Activated CD4-positive, alpha-beta T cell treated with anti-CD3 and anti-CD28 coated beads for 36 hours (primary cell): ENCODE results near the gene ZP1. TPM values are rescaled to one million over a fixed set of nuclear protein-coding genes. Genes with fewer than 3 reads are reported as not detected.
A peak's percentile ranks its signal among the peaks of the same experiment; 100 is the strongest.

ENCODE experiments used
- ATAC-seq: fragments of 200-7000 bp; cut with Tn5 transposase; one replicate; pipeline ENCODE4 v1.10.0; 2021; ENCODE audit warnings: mild to moderate bottlenecking, moderate library complexity
- CTCF ChIA-PET: fragments of 350-600 bp; sonication (Branson Sonifier 250); formaldehyde crosslinking; loops from one replicate; lab custom pipeline; 2021; ENCODE audit warnings: antibody characterized with exemption; lab: Charles Lee
- POLR2A ChIA-PET: fragments of 350-600 bp; sonication (Branson Sonifier 250); formaldehyde crosslinking; loops from one replicate; lab custom pipeline; 2021; ENCODE audit warnings: antibody characterized with exemption, inconsistent platforms; lab: Charles Lee
- DNase-seq: peaks from one replicate; pipeline ENCODE4 v3.0.0-alpha.2; 2020
- H3K27ac Mint-ChIP-seq: one replicate; pipeline ENCODE4 v1.8.0; 2021; ENCODE audit warnings: mixed read lengths
- H3K27me3 Mint-ChIP-seq: one replicate; pipeline ENCODE4 v1.8.0; 2021; ENCODE audit warnings: mixed read lengths
- H3K36me3 Mint-ChIP-seq: one replicate; pipeline ENCODE4 v1.8.0; 2021; ENCODE audit warnings: low read depth, mixed read lengths
- H3K4me1 Mint-ChIP-seq: one replicate; pipeline ENCODE4 v1.8.0; 2021; ENCODE audit warnings: mixed read lengths
- H3K4me3 Mint-ChIP-seq: one replicate; pipeline ENCODE4 v1.8.0; 2021; ENCODE audit warnings: mild to moderate bottlenecking, moderate library complexity, mixed read lengths
- H3K9me3 Mint-ChIP-seq: one replicate; pipeline ENCODE4 v1.8.0; 2021; ENCODE audit warnings: low read depth, mixed read lengths
- intact Hi-C, 2 experiments: fragments of 100-400 bp; cut with DNase I in 1 of 2; cut with micrococcal nuclease in 1 of 2; formaldehyde crosslinking; loops; one replicate each; pipeline versions ENCODE4 v1.14.2 to v1.15.1; 2022 to 2024; cut with DNase I, micrococcal nuclease
- total RNA-seq, 2 experiments: library from RNA; stranded (reverse); gene quantifications; one replicate each; pipeline ENCODE4 v1.2.3, GENCODE V29; 2021

Gene ZP1
- total RNA-seq, 2 experiments from 2014 or later: not detected

DNA sequence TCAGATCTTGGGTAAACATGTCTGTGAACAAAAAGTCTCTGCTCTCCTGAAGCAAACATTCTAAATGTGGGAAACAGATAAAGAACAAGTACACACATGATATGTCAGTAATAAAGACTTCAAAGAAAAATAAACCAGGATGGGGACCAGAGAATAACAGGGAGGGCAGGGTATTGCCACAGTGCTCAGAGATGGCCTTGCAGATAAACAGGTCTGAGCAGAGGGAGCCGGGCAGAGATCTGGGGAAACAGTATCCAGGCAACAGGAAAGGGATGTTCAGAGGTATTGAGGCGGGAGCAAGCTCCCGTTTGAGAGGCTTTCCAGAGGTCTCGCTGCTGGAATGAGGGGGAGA is 22.5 kb upstream of the ZP1 start:
- H3K36me3 Mint-ChIP-seq: peaks cover 37% of the 10 kb centered on the region
- H3K27ac Mint-ChIP-seq: peak overlapping the region; percentile 43
- ChIA-PET CTCF (interaction anchor here (0.6 to 2.1 kb wide), 2 partner anchors 12 to 14 kb away, joined by 3 to 9 read pairs; no protein-coding TSS in a partner anchor), POLR2A (interaction anchor here (1.3 kb wide), 1 partner anchor 325 kb away, joined by 3 read pairs; no protein-coding TSS in a partner anchor)
- peaks cover 35% of the 10 kb centered on the region for H3K4me1 Mint-ChIP-seq
- intact Hi-C loops: no loop called here
- DNase-seq (no peak), ATAC-seq (no peak)
- H3K9me3 Mint-ChIP-seq: no peaks in the 10 kb centered on the region
- H3K27me3 Mint-ChIP-seq: no peaks in the 10 kb centered on the region
- H3K4me3 Mint-ChIP-seq: peak overlapping the region; percentile 83

DNA sequence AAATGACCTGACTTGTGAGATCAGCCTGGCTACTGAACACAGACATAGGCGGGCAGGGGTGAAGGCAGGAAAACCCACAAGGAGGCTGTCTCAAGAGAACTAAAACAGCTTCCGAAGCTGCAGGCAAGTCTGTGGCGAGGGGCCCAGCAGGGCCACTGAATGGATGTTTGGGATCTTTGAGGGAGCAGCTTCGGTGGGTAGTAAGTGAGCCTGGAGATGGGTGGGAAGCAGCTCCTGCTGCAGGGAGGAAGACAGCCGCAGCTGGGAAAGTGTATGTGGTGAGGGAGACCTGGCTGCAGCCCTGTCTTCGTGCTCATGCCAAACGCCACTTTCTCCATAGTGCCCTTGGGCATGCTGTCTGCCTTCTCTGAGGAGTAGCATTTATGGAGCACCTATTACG is 22.0 kb upstream of the ZP1 start:
- Mint-ChIP-seq H3K36me3 (peaks cover 40% of the 10 kb centered on the region), H3K4me1 (peaks cover 35% of the 10 kb centered on the region), H3K27me3 (no peaks in the 10 kb centered on the region), H3K4me3 (peak overlapping the region; percentile 83), H3K27ac (peak overlapping the region; percentile 43), H3K9me3 (no peaks in the 10 kb centered on the region)
- ChIA-PET POLR2A (interaction anchor here (1.3 kb wide), 1 partner anchor 325 kb away, joined by 3 read pairs; no protein-coding TSS in a partner anchor), CTCF (interaction anchor here (0.5 to 2.1 kb wide), 2 partner anchors 14 to 1078 kb away, joined by 5 to 9 read pairs; no protein-coding TSS in a partner anchor)
- intact Hi-C loops: no loop called here
- DNase-seq: no peak
- no peak for ATAC-seq

DNA sequence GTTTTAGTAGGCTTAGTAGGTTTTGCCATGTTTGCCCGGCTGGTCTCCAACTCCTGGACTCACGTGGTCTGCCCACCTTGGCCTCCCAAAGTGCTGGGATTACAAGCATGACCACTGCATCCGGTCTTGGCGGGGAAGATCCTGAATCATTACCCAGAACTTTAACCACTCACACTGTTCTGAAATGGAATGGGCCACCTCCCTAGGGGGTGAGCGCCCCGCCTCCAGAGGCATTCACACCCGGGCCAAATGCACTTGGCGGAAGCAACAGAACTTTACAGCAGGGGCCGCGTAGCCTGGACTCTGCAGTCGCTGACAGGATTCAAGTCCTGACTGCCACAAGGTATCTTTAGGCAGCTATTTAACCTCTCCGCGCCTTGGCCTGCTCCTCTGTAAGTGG is 20.1 kb upstream of the ZP1 start:
- ATAC-seq (no peak), DNase-seq (no peak)
- POLR2A ChIA-PET: interaction anchor here (0.6 kb wide), 1 partner anchor 334 kb away, joined by 3 read pairs; no protein-coding TSS in a partner anchor
- Mint-ChIP-seq H3K36me3 (peaks cover 57% of the 10 kb centered on the region), H3K9me3 (no peaks in the 10 kb centered on the region), H3K27ac (no peak overlapping the region), H3K27me3 (no peaks in the 10 kb centered on the region), H3K4me1 (peaks cover 25% of the 10 kb centered on the region), H3K4me3 (no peak overlapping the region)
- CTCF ChIA-PET: interaction anchor here (1.6 kb wide), 1 partner anchor 16 kb away, joined by 4 read pairs; no protein-coding TSS in a partner anchor
- intact Hi-C loops: no loop called here

DNA sequence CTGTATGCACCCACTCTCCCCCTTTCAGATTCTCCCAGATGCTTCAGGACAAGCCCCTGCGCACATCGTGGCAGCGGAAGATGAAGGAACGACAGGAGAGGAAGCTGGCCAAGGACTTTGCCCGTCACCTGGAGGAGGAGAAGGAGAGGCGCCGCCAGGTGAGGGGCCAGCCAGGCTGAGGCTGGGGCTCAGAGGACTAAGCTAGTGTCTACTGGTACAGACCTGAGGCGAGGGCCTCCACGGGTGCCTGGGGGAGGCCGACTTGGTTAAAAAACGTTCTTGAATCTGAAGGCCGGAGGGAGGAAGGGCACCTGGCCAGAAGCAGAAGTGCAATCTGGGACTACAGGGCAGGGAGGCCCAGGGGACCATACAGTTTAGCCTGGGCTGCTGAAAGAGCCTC is 19.4 kb upstream of the ZP1 start:
- no peaks in the 10 kb centered on the region for H3K9me3 Mint-ChIP-seq
- no peak overlapping the region for H3K4me3 Mint-ChIP-seq
- ChIA-PET POLR2A (no interaction called here), CTCF (no interaction called here)
- intact Hi-C loops: no loop called here
- peaks cover 57% of the 10 kb centered on the region for H3K36me3 Mint-ChIP-seq
- no peak for ATAC-seq
- peaks cover 25% of the 10 kb centered on the region for H3K4me1 Mint-ChIP-seq
- no peaks in the 10 kb centered on the region for H3K27me3 Mint-ChIP-seq
- no peak for DNase-seq
- no peak overlapping the region for H3K27ac Mint-ChIP-seq

DNA sequence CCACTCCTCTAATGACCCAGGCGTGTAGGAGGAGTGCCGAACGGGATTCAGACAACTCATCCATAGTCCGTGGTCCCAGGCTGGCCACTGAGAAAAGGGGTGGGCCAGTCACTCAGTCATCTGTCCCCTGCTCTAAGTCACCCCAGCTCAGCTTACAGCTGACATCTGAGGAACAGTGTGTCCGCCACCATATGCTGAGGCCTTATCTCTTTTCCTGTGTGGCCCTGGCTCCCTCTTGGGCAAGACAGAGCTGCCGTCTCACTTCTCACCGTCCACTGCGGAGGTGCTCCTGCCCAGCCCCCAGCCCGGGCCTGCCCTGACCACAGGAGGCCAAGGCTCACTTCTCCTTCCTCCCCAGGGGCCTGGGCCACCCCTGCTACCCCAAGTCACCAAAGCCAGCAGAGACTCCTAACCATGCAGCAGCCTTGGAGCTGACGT is 18.6 kb upstream of the ZP1 start:
- POLR2A ChIA-PET: no interaction called here
- no peaks in the 10 kb centered on the region for H3K9me3 Mint-ChIP-seq
- H3K36me3 Mint-ChIP-seq: peaks cover 55% of the 10 kb centered on the region
- no peaks in the 10 kb centered on the region for H3K27me3 Mint-ChIP-seq
- CTCF ChIA-PET: no interaction called here
- intact Hi-C loops: no loop called here
- H3K27ac Mint-ChIP-seq: no peak overlapping the region
- DNase-seq (no peak), ATAC-seq (no peak)
- H3K4me3 Mint-ChIP-seq: no peak overlapping the region
- H3K4me1 Mint-ChIP-seq: peaks cover 19% of the 10 kb centered on the region

DNA sequence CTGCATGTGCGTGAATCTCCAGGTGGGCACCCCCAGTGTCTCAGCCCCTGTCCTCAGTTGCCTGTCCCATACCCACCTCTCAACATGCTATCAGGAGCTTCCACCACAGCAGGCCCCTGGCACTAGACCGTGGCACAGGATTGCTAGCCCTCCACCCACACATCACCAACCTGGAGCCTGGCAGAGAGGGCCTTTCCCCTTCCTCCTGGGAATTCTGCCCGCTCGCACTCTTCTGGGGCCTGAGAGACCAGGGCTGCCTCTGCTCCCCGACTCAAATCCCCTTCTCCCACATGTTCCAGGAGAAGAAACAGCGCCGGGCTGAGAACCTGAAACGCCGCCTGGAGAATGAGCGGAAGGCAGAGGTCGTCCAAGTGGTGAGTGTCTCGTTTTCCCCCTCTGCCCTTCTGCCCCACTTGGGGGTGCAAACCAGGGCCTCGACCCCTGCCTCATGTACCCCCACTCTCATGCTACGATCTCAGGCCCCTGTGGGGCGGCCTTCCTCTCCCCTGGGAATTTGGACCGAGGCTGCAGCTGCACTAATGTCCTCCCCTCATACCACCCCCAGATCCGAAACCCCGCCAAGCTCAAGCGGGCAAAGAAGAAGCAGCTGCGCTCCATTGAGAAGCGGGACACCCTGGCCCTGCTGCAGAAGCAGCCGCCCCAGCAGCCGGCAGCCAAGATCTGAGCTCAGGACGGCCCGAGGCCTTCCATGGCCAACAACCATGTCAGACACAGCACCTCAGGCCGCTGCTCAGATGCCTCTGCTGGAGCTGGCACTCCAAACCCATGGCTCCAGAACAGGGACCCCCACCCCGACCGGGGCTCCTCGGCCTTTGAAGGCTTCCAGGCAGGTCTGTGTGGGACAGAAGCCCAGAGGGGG is 17.5 kb upstream of the ZP1 start:
- DNase-seq (no peak), ATAC-seq (no peak)
- H3K9me3 Mint-ChIP-seq: no peaks in the 10 kb centered on the region
- peaks cover 8% of the 10 kb centered on the region for H3K4me1 Mint-ChIP-seq
- ChIA-PET POLR2A (interaction anchor here (0.8 kb wide), 1 partner anchor 18 kb away, joined by 3 read pairs; no protein-coding TSS in a partner anchor), CTCF (no interaction called here)
- no peaks in the 10 kb centered on the region for H3K27me3 Mint-ChIP-seq
- H3K36me3 Mint-ChIP-seq: peaks cover 46% of the 10 kb centered on the region
- H3K4me3 Mint-ChIP-seq: no peak overlapping the region
- no peak overlapping the region for H3K27ac Mint-ChIP-seq
- intact Hi-C loops: no loop called here

DNA sequence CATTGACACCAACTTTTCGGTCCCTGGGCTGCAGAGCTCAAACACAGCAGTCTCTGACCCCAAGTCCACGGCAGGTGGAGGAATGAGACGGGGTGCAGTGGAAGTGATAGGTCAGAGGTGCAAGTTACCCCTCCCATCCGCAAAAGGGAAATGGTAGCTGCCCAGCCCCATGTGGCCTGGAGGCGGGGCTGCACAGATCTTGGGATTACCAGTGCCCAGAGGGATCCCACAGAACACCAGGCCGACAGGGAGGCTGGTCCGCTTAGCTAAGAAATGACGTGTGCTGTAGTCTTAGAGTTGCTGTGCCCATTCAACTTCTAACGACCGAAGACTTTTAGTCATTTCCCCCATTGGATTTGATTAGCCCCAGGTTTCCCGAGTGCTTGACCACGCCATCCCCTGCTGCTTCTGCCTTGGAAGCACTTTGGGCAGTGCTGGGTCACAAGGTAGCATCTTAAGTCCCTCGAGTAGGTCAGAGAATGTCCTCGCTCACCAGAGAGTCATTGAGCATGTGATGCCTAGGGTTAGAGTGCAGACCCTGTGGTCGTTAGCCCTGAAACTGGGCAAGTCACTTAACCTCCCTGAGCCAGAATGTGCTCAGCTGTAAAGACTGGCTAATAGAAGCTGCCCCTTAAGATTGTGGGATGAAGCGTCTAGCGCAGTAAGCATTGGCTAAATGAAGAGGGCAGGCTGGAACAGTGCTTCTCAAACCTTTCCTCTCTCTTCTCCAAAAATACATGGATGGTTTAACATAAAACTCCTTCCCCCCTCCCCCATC is 15.8 kb upstream of the ZP1 start:
- Mint-ChIP-seq H3K4me3 (no peak overlapping the region), H3K9me3 (no peaks in the 10 kb centered on the region), H3K27me3 (no peaks in the 10 kb centered on the region), H3K36me3 (peaks cover 38% of the 10 kb centered on the region), H3K4me1 (no peaks in the 10 kb centered on the region), H3K27ac (no peak overlapping the region)
- ChIA-PET POLR2A (no interaction called here), CTCF (no interaction called here)
- DNase-seq (no peak), ATAC-seq (no peak)
- intact Hi-C loops: no loop called here

DNA sequence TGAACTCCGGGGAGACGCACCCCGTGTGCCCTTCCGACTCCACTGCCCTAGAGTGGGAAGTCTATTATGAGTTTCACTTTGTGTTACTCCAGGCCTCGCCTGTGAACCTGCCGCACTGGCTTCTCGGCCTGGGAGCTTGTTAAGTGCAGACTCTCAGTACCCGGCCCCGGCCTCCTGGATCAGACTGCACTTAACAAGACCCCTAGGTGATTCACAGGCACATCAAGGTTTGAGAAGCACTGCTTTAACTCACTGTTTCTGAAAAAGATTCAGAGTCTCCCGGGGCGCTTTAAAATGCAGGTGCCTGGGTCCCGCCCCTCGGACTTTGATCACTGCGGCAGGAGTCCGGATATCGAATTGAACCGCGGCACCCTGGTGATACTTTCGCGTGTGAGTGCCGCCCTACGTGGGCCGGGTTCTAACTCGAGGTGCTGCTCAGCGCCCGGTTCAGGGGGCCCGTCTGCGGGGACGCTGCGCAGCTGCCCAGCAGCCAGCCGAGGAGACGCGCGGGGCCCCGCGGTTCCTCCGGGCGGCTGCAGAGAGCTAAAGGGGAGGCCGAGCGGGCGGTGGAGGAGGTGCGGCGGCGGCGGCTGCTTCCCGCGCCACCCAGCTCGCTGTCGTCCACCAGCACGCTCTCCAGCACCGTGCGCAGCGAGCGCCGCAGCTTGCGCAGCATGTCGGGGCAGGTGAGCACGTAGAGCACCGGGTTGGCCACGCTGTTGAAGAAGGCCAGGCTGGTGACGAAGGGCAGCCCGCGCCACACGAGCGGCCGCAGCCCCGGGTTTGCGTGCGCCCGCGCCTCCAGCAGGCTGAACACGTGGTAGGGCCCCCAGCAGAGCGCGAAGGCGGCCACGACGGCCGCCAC is 15.0 kb upstream of the ZP1 start:
- POLR2A ChIA-PET: no interaction called here
- no peaks in the 10 kb centered on the region for H3K9me3 Mint-ChIP-seq
- H3K36me3 Mint-ChIP-seq: peaks cover 34% of the 10 kb centered on the region
- intact Hi-C loops: no loop called here
- CTCF ChIA-PET: no interaction called here
- no peak overlapping the region for H3K4me3 Mint-ChIP-seq
- DNase-seq (no peak), ATAC-seq (no peak)
- no peak overlapping the region for H3K27ac Mint-ChIP-seq
- no peaks in the 10 kb centered on the region for H3K4me1 Mint-ChIP-seq
- no peaks in the 10 kb centered on the region for H3K27me3 Mint-ChIP-seq

DNA sequence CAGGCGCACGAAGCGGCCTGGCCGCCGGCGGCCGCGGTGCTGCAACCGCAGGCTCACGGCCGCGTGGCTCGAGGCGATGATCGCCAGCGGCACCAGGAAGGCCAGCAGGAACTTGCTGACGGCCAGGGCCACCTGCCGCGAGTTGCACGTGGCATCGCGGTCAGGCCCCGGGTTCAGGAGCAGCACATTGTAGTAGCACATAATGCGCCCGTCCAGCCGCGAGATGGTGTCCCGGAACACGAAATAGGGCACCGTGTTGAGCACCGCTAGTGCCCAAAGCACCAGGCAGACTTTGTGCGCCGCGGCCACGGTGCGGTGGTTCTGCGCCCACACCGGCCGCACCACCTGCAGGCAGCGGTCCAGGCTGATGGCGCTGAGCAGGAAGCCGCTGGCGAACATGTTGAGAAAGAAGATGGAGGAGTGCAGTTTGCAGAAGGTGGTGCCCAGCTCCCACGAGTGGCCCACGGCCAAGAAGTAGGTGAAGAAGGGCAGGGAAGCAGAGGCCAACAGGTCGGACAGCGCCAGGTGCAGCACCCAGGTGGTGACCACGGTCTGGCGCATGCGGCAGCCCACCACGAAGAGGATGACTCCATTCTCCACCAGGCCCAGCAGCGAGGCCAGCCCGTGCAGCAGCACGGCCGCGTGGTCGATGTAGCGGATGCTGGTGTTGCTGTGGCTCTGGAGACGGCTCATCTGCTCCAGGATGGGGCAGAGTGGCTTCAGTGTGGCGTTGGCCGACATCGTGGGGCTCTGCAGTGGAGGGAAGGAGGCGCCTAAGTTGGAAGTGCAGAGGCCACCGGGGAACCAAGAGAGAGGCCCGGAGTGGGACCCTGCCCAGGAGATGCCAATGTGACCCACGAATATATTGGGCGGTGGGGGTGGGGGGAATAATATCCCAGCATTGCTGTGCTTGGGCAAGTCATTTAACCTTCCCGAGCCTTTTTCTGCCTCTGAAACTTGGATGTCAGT is 14.1 kb upstream of the ZP1 start:
- intact Hi-C loops: no loop called here
- ChIA-PET POLR2A (no interaction called here), CTCF (no interaction called here)
- H3K27ac Mint-ChIP-seq: no peak overlapping the region
- H3K27me3 Mint-ChIP-seq: no peaks in the 10 kb centered on the region
- peaks cover 34% of the 10 kb centered on the region for H3K36me3 Mint-ChIP-seq
- H3K4me3 Mint-ChIP-seq: no peak overlapping the region
- no peaks in the 10 kb centered on the region for H3K9me3 Mint-ChIP-seq
- peaks cover 6% of the 10 kb centered on the region for H3K4me1 Mint-ChIP-seq
- no peak for ATAC-seq
- DNase-seq: no peak

DNA sequence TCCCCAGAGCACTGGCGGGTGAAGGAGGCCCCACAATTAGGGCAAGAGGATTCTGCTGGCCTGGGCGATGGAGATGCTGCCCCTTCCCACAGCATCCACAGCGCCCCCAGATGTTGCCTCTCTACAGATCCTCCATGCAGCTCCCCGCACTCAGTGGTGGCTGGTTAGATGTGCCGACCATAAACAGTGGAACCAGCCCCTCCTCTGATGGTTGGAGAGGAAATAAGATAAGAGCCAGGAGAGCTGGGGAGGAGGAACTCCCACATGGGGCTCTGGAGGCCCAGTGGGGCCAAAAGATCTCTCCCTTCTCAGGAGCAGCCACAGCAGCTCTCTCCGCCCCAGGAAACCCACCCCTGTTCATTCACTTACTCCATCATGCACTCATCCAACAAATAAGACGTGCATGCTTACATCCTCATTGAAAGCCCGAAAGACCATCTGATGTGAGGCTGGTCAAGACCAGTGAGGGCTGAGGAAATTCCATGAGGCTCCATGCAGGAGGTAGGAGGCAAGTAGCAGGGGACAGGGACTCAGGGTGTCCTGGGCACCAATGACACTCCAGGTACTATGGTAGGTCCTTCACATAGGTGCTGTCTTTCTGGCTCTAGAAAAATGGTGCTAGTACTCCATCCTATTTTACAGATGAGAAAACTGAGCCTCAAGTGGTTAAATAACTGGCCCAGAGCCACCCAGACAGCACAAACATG is 13.0 kb upstream of the ZP1 start:
- DNase-seq (no peak), ATAC-seq (no peak)
- Mint-ChIP-seq H3K4me1 (peaks cover 16% of the 10 kb centered on the region), H3K4me3 (no peak overlapping the region), H3K27ac (no peak overlapping the region), H3K9me3 (no peaks in the 10 kb centered on the region), H3K36me3 (peaks cover 28% of the 10 kb centered on the region), H3K27me3 (no peaks in the 10 kb centered on the region)
- ChIA-PET POLR2A (no interaction called here), CTCF (no interaction called here)
- intact Hi-C loops: no loop called here
